Stimulated activated CD4-positive, alpha-beta T cell treated with anti-CD3 and anti-CD28 coated beads, Interleukin-2, amount 100 ng/mL, for 4 hours (primary cell): ENCODE data around the gene SMLR1.

ENCODE experiments used
- DNase-seq: peaks from one replicate; pipeline ENCODE4 v3.0.0-alpha.2; 2020; ENCODE audit warnings: low read depth

The SMLR1 gene

GRCh38 chr6:130852844-130853554 lies 25.8 kb downstream of the SMLR1 start:
- DNase-seq: no peak

GRCh38 chr6:130853555-130854183 lies 26.5 kb downstream of the SMLR1 start:
- no peak for DNase-seq

- DNase-seq: no peak
Observed at GRCh38 chr6:130858054-130858453, 30.8 kb downstream of the SMLR1 start.

GRCh38 chr6:130858498-130859160 lies 31.4 kb downstream of the SMLR1 start:
- no peak for DNase-seq

GRCh38 chr6:130859161-130859867 lies 32.1 kb downstream of the SMLR1 start:
- no peak for DNase-seq

- DNase-seq: no peak
Observed at GRCh38 chr6:130862370-130862769, 35.2 kb downstream of the SMLR1 start.

GRCh38 chr6:130863415-130864230 lies 36.4 kb downstream of the SMLR1 start:
- no peak for DNase-seq

- no peak for DNase-seq
Observed at GRCh38 chr6:130864344-130864743, 37.1 kb downstream of the SMLR1 start.

- DNase-seq: no peak
Observed at GRCh38 chr6:130865793-130866192, 38.6 kb downstream of the SMLR1 start.

GRCh38 chr6:130869681-130870080 lies 42.5 kb downstream of the SMLR1 start:
- no peak for DNase-seq

- no peak for DNase-seq
Observed at GRCh38 chr6:130870179-130870880, 43.1 kb downstream of the SMLR1 start.

GRCh38 chr6:130872250-130873095 lies 45.3 kb downstream of the SMLR1 start:
- DNase-seq: peak; percentile 56

GRCh38 chr6:130873746-130874145 lies 46.5 kb downstream of the SMLR1 start:
- DNase-seq: no peak

- DNase-seq: no peak
Observed at GRCh38 chr6:130879826-130880225, 52.6 kb downstream of the SMLR1 start.

GRCh38 chr6:130882370-130882769 lies 55.2 kb downstream of the SMLR1 start:
- no peak for DNase-seq

- peak; percentile 71 for DNase-seq
Observed at GRCh38 chr6:130885392-130886192, 58.4 kb downstream of the SMLR1 start.
